ENCODE measurements around the gene PDE4B. TPM values are rescaled to one million over a fixed set of nuclear protein-coding genes. Genes with fewer than 3 reads are reported as not detected.

The PDE4B gene
- total and polyA plus RNA-seq, 7 experiments from 2014 or later, result 43.5 to 99.2 (median 46.7) TPM

DNA sequence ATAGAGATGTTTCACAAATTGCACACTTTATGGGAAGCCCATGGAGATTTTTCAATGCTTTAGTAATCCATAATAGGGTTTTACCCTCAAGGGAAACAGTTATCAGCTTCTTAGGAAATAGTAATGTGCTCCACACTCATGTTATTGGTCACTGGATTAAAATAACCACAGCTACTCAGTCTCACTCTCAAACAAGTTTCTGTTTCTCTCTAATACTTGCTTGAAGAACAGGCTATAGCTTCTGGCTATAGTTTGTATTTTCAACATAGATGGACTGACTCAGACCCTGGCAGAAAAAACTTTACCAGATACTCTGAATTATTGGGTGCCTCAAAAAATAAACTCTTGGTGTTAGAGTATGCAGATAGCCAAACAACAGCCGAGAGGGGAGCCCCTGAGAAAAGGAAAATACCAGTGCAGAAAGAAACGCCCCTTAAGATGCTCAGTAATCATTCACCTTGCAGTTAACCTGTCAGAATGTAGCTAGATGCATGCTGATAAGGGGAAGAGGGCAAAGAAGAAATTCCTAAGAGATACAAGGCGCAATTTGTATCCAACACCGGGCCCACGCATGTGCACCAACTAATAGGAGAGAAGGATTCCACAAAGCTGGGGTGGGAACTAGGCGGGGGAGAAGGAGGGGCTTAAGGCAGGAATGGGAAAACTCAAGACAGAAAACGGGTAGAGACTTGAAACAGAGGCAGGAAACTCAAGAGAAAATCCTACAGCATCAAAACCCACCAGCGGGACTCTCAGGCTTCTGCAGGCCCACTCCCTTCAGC is 30.4 kb upstream of the PDE4B start:
- peaks cover 0 to 7% (median 3%) of the 10 kb centered on the region in 11 donors for H3K9me3 Mint-ChIP-seq
- ChIA-PET CTCF (no interaction called here), POLR2A (no interaction called here)
- H3K4me1 Mint-ChIP-seq, result no peaks in the 10 kb centered on the region
- DNase-seq (no peak), ATAC-seq (no peak)
- Histone ChIP-seq H3K36me3 (ENCODE audit: control insufficient read depth in 2 of 3, insufficient read depth in 3 of 3, low read length in 3 of 3) (no peaks in the 10 kb centered on the region), H3K27ac (ENCODE audit: low read depth, low read length) (no peak overlapping the region), H3K4me1 (ENCODE audit: control insufficient read depth in 2 of 2, insufficient read depth in 2 of 2, low read length in 2 of 2) (no peaks in the 10 kb centered on the region), H3K4me3 (ENCODE audit: low read length) (no peak overlapping the region), H3K27me3 (ENCODE audit: control insufficient read depth in 2 of 2, insufficient read depth in 2 of 2, low read length in 2 of 2) (peaks cover 0 to 3% of the 10 kb centered on the region in 2 donors), H3K9me3 (ENCODE audit: control insufficient read depth in 2 of 3, low read length in 3 of 3) (no peaks in the 10 kb centered on the region)
- peaks cover 15 to 29% (median 16%) of the 10 kb centered on the region in 5 donors for H3K27me3 Mint-ChIP-seq
- intact Hi-C loops (cut with micrococcal nuclease), result no loop called here
- H3K4me3 Mint-ChIP-seq, result no peak overlapping the region
- peak overlapping the region in 1 of 9 donors; percentile 45 for H3K27ac Mint-ChIP-seq
- no peaks in the 10 kb centered on the region for H3K36me3 Mint-ChIP-seq

GRCh38 chr1:65764052-65764451 is 28.6 kb upstream of the PDE4B start:
- H3K4me3 ChIP-seq (ENCODE audit: low read length), result no peak overlapping the region
- H3K4me1 ChIP-seq (ENCODE audit: control insufficient read depth in 2 of 2, insufficient read depth in 2 of 2, low read length in 2 of 2), result no peaks in the 10 kb centered on the region
- peaks cover 0 to 3% of the 10 kb centered on the region in 2 donors for H3K27me3 ChIP-seq (ENCODE audit: control insufficient read depth in 2 of 2, insufficient read depth in 2 of 2, low read length in 2 of 2)
- intact Hi-C loops (cut with micrococcal nuclease), result no loop called here
- POLR2A ChIA-PET, result no interaction called here
- Mint-ChIP-seq H3K27ac (no peak overlapping the region), H3K36me3 (no peaks in the 10 kb centered on the region), H3K9me3 (peaks cover 0 to 7% (median 3%) of the 10 kb centered on the region in 11 donors), H3K4me1 (no peaks in the 10 kb centered on the region), H3K27me3 (peaks cover 14 to 29% (median 16%) of the 10 kb centered on the region in 5 donors), H3K4me3 (no peak overlapping the region)
- CTCF ChIA-PET, result no interaction called here
- H3K9me3 ChIP-seq (ENCODE audit: control insufficient read depth in 2 of 3, low read length in 3 of 3), result no peaks in the 10 kb centered on the region
- H3K27ac ChIP-seq (ENCODE audit: low read depth, low read length), result no peak overlapping the region
- no peaks in the 10 kb centered on the region for H3K36me3 ChIP-seq (ENCODE audit: control insufficient read depth in 2 of 3, insufficient read depth in 3 of 3, low read length in 3 of 3)
- DNase-seq, result no peak
- ATAC-seq, result no peak

DNA sequence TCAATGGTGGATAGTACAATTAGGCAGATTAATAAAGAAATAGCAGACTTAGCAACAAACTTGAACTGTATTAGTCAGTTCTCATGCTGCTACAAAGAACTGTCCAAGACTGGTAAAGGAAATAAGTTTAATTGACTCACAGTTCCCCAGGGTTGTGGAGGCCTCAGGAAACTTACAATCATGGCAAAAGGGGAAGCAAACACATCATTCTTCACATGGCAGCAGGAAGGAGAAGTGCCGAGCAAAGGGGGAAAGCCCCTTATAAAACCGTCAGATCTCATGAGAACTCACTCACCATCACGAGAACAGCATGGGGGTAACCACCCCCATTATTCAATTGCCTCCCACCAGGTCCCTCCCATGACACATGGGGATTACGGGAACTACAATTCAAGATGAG is 27.1 kb upstream of the PDE4B start:
- H3K36me3 Mint-ChIP-seq, result no peaks in the 10 kb centered on the region
- no peak overlapping the region for H3K4me3 ChIP-seq (ENCODE audit: low read length)
- no peaks in the 10 kb centered on the region for H3K36me3 ChIP-seq (ENCODE audit: control insufficient read depth in 2 of 3, insufficient read depth in 3 of 3, low read length in 3 of 3)
- no peaks in the 10 kb centered on the region for H3K4me1 Mint-ChIP-seq
- H3K27ac Mint-ChIP-seq, result no peak overlapping the region
- CTCF ChIA-PET, result no interaction called here
- peaks cover 11 to 25% (median 15%) of the 10 kb centered on the region in 5 donors for H3K27me3 Mint-ChIP-seq
- H3K27ac ChIP-seq (ENCODE audit: low read depth, low read length), result no peak overlapping the region
- H3K27me3 ChIP-seq (ENCODE audit: control insufficient read depth in 2 of 2, insufficient read depth in 2 of 2, low read length in 2 of 2), result no peaks in the 10 kb centered on the region
- ATAC-seq, result no peak
- peaks cover 0 to 7% (median 3%) of the 10 kb centered on the region in 11 donors for H3K9me3 Mint-ChIP-seq
- H3K4me3 Mint-ChIP-seq, result no peak overlapping the region
- H3K4me1 ChIP-seq (ENCODE audit: control insufficient read depth in 2 of 2, insufficient read depth in 2 of 2, low read length in 2 of 2), result no peaks in the 10 kb centered on the region
- POLR2A ChIA-PET, result no interaction called here
- intact Hi-C loops (cut with micrococcal nuclease), result no loop called here
- no peaks in the 10 kb centered on the region for H3K9me3 ChIP-seq (ENCODE audit: control insufficient read depth in 2 of 3, low read length in 3 of 3)
- no peak for DNase-seq

DNA sequence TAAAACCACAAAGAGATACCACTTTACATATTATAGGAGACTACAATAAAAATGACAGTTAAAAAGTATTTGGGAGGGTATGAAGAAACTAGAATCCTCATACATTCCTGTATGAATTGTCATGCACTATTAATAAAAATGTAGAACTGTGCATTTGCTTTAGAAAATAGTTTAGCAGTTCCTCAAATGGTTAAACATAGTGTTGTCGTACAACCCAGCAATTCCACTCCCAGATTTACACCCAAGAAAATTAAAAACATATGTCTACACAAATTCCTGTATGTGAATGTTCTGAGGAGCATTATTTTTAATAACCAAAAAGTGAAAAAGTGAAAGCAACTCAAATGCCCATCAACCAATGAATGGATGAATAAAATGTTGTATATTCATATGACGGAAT is 23.1 kb upstream of the PDE4B start:
- peaks cover 4 to 15% (median 11%) of the 10 kb centered on the region in 5 donors for H3K27me3 Mint-ChIP-seq
- no peak overlapping the region for H3K4me3 Mint-ChIP-seq
- Histone ChIP-seq H3K4me1 (ENCODE audit: control insufficient read depth in 2 of 2, insufficient read depth in 2 of 2, low read length in 2 of 2) (no peaks in the 10 kb centered on the region), H3K27ac (ENCODE audit: low read depth, low read length) (no peak overlapping the region), H3K36me3 (ENCODE audit: control insufficient read depth in 2 of 3, insufficient read depth in 3 of 3, low read length in 3 of 3) (no peaks in the 10 kb centered on the region), H3K9me3 (ENCODE audit: control insufficient read depth in 2 of 3, low read length in 3 of 3) (no peaks in the 10 kb centered on the region), H3K27me3 (ENCODE audit: control insufficient read depth in 2 of 2, insufficient read depth in 2 of 2, low read length in 2 of 2) (no peaks in the 10 kb centered on the region), H3K4me3 (ENCODE audit: low read length) (no peak overlapping the region)
- peaks cover 0 to 2% (median 0%) of the 10 kb centered on the region in 5 donors for H3K36me3 Mint-ChIP-seq
- intact Hi-C loops (cut with micrococcal nuclease), result no loop called here
- no peak overlapping the region for H3K27ac Mint-ChIP-seq
- POLR2A ChIA-PET, result no interaction called here
- H3K9me3 Mint-ChIP-seq, result peaks cover 0 to 9% (median 3%) of the 10 kb centered on the region in 11 donors
- CTCF ChIA-PET, result no interaction called here
- no peak for DNase-seq
- peaks cover 0 to 2% (median 0%) of the 10 kb centered on the region in 7 donors for H3K4me1 Mint-ChIP-seq
- ATAC-seq, result no peak

DNA sequence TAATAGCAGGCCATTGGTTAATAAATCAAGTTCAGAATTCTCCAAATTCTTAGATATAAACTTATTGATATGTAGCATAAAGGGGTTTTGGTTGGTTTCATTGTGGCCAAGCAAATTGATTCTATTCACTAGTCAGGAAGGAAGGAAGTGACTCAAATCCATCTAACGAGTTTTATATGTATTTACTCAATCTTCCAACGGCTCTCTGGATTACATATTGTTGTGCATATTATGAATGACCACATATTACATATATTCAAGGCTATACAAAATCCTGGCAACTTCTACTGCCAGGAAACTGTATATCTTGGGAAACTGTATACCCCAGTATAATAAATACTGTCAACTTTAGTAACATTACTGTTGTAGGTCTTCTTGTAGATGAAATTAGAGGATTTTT is 20.1 kb upstream of the PDE4B start:
- DNase-seq, result no peak
- Histone ChIP-seq H3K27ac (ENCODE audit: low read depth, low read length) (no peak overlapping the region), H3K36me3 (ENCODE audit: control insufficient read depth in 2 of 3, insufficient read depth in 3 of 3, low read length in 3 of 3) (no peaks in the 10 kb centered on the region), H3K4me3 (ENCODE audit: low read length) (no peak overlapping the region), H3K4me1 (ENCODE audit: control insufficient read depth in 2 of 2, insufficient read depth in 2 of 2, low read length in 2 of 2) (no peaks in the 10 kb centered on the region), H3K9me3 (ENCODE audit: control insufficient read depth in 2 of 3, low read length in 3 of 3) (no peaks in the 10 kb centered on the region), H3K27me3 (ENCODE audit: control insufficient read depth in 2 of 2, insufficient read depth in 2 of 2, low read length in 2 of 2) (no peaks in the 10 kb centered on the region)
- H3K4me3 Mint-ChIP-seq, result no peak overlapping the region
- ATAC-seq, result no peak
- intact Hi-C loops (cut with micrococcal nuclease), result no loop called here
- peaks cover 0 to 2% (median 0%) of the 10 kb centered on the region in 5 donors for H3K36me3 Mint-ChIP-seq
- ChIA-PET POLR2A (no interaction called here), CTCF (no interaction called here)
- H3K27ac Mint-ChIP-seq, result no peak overlapping the region
- H3K4me1 Mint-ChIP-seq, result peaks cover 0 to 2% (median 0%) of the 10 kb centered on the region in 7 donors
- H3K27me3 Mint-ChIP-seq, result peaks cover 4 to 20% (median 8%) of the 10 kb centered on the region in 5 donors
- H3K9me3 Mint-ChIP-seq, result peaks cover 0 to 11% (median under 1%) of the 10 kb centered on the region in 11 donors

GRCh38 chr1:65773391-65774123 is 19.1 kb upstream of the PDE4B start:
- Mint-ChIP-seq H3K9me3 (peaks cover 0 to 14% (median 3%) of the 10 kb centered on the region in 11 donors), H3K36me3 (peaks cover 0 to 2% (median 0%) of the 10 kb centered on the region in 5 donors), H3K27ac (no peak overlapping the region), H3K27me3 (peaks cover 6 to 23% (median 11%) of the 10 kb centered on the region in 5 donors), H3K4me3 (no peak overlapping the region), H3K4me1 (peaks cover 0 to 2% (median 0%) of the 10 kb centered on the region in 7 donors)
- intact Hi-C loops (cut with micrococcal nuclease), result no loop called here
- POLR2A ChIA-PET, result interaction anchor here (0.5 kb wide), 1 partner anchor 1022 kb away, joined by 5 read pairs; no protein-coding TSS in a partner anchor
- CTCF ChIA-PET, result interaction anchor here (0.7 kb wide), 1 partner anchor 99 kb away, joined by 4 read pairs; no protein-coding TSS in a partner anchor
- Histone ChIP-seq H3K4me3 (ENCODE audit: low read length) (no peak overlapping the region), H3K9me3 (ENCODE audit: control insufficient read depth in 2 of 3, low read length in 3 of 3) (no peaks in the 10 kb centered on the region), H3K27me3 (ENCODE audit: control insufficient read depth in 2 of 2, insufficient read depth in 2 of 2, low read length in 2 of 2) (no peaks in the 10 kb centered on the region), H3K4me1 (ENCODE audit: control insufficient read depth in 2 of 2, insufficient read depth in 2 of 2, low read length in 2 of 2) (no peaks in the 10 kb centered on the region), H3K27ac (ENCODE audit: low read depth, low read length) (no peak overlapping the region), H3K36me3 (ENCODE audit: control insufficient read depth in 2 of 3, insufficient read depth in 3 of 3, low read length in 3 of 3) (no peaks in the 10 kb centered on the region)
- ATAC-seq, result no peak
- no peak for DNase-seq
